HepG2 (cell line): ENCODE results near the gene TYMP. TPM values are rescaled to one million over a fixed set of nuclear protein-coding genes. Genes with fewer than 3 reads are reported as not detected.
A peak's percentile ranks its signal among the peaks of the same experiment; 100 is the strongest.

Experiments
- BCL6 ChIP-seq: IDR thresholded peaks from 2 replicates; pipeline ENCODE4 v1.6.1; 2016; ENCODE audit warnings: missing genetic modification reagents, missing compliant biosample characterization
- CREM ChIP-seq, 2 experiments: sonication (generic) in 1 of 2; formaldehyde crosslinking in 1 of 2; IDR thresholded peaks; 2 replicates each; pipeline versions ENCODE4 v1.4.0 to v1.6.1; 2016 to 2020; ENCODE audit warnings: antibody characterized with exemption in 1 of 2, mild to moderate bottlenecking in 1 of 2, missing genetic modification reagents in 1 of 2
- EP300 ChIP-seq, 3 experiments: sonication (generic) in 1 of 3; formaldehyde crosslinking in 1 of 3; IDR thresholded peaks; 2 replicates each; pipeline versions ENCODE4 v1.5.1 to v1.6.1; 2011 to 2020; ENCODE audit warnings: low read depth in 2 of 3, low read length in 2 of 3, borderline replicate concordance in 1 of 3, improper control_type of control experiment in 1 of 3, mild to moderate bottlenecking in 1 of 3, missing genetic modification reagents in 1 of 3, moderate library complexity in 1 of 3
- ERF ChIP-seq: IDR thresholded peaks from 2 replicates; pipeline ENCODE4 v1.6.1; 2018; ENCODE audit warnings: missing biosample characterization, missing genetic modification reagents
- HNRNPH1 ChIP-seq: fragments of 200-400 bp; formaldehyde crosslinking; optimal IDR thresholded peaks from 2 replicates; pipeline ENCODE3; 2017; ENCODE audit warnings: mild to moderate bottlenecking, low read depth, low read length
- MAX ChIP-seq: IDR thresholded peaks from 2 replicates; pipeline ENCODE4 v1.6.1; 2012; ENCODE audit warnings: inconsistent platforms
- MEIS2 ChIP-seq: sonication (generic); formaldehyde crosslinking; IDR thresholded peaks from 2 replicates; pipeline ENCODE4 v1.9.0; 2021; ENCODE audit warnings: mild to moderate bottlenecking, missing genetic modification reagents
- MYPOP ChIP-seq: sonication (generic); formaldehyde crosslinking; IDR thresholded peaks from 2 replicates; pipeline ENCODE4 v1.8.1; 2023; ENCODE audit warnings: mild to moderate bottlenecking, moderate library complexity, missing genetic modification reagents
- NFKBIZ ChIP-seq: IDR thresholded peaks from 2 replicates; pipeline ENCODE4 v1.6.1; 2018; ENCODE audit warnings: missing genetic modification reagents, missing compliant biosample characterization
- PHF21A ChIP-seq: sonication (generic); formaldehyde crosslinking; IDR thresholded peaks from 2 replicates; pipeline ENCODE4 v1.5.0; 2020; ENCODE audit warnings: mild to moderate bottlenecking, missing genetic modification reagents
- PPARG ChIP-seq: conservative IDR thresholded peaks from 2 replicates; pipeline ENCODE4 v1.6.1; 2016; ENCODE audit warnings: missing biosample characterization, missing genetic modification reagents
- SP5 ChIP-seq: IDR thresholded peaks from 2 replicates; pipeline ENCODE4 v1.6.1; 2016; ENCODE audit warnings: low read depth, borderline replicate concordance
- TBL1XR1 ChIP-seq: fragments of 150-350 bp; IDR thresholded peaks from 2 replicates; pipeline ENCODE4 v1.6.1; 2014; ENCODE audit warnings: borderline replicate concordance, low read length; ENCODE audit not compliant: partially characterized antibody
- TBX2 ChIP-seq: sonication (generic); formaldehyde crosslinking; IDR thresholded peaks from 2 replicates; pipeline ENCODE4 v1.5.0; 2020; ENCODE audit warnings: missing genetic modification reagents, mild to moderate bottlenecking, borderline replicate concordance
- ZBTB7B ChIP-seq: sonication (generic); formaldehyde crosslinking; IDR thresholded peaks from 2 replicates; pipeline ENCODE4 v1.4.0; 2020; ENCODE audit warnings: missing genetic modification reagents
- ZHX1 ChIP-seq: sonication (generic); formaldehyde crosslinking; IDR thresholded peaks from 2 replicates; pipeline ENCODE4 v1.8.1; 2022; ENCODE audit warnings: low read depth, mild to moderate bottlenecking, missing genetic modification reagents
- ZNF251 ChIP-seq: sonication (generic); formaldehyde crosslinking; IDR thresholded peaks from 2 replicates; pipeline ENCODE4 v1.9.0; 2021; ENCODE audit warnings: mild to moderate bottlenecking, missing genetic modification reagents
- ZNF432 ChIP-seq: sonication (generic); formaldehyde crosslinking; IDR thresholded peaks from 2 replicates; pipeline ENCODE4 v1.5.0; 2020; ENCODE audit warnings: missing genetic modification reagents, mild to moderate bottlenecking, borderline replicate concordance
- ZNF687 ChIP-seq: sonication (generic); formaldehyde crosslinking; IDR thresholded peaks from 2 replicates; pipeline ENCODE4 v1.5.1; 2020; ENCODE audit warnings: mild to moderate bottlenecking, missing genetic modification reagents, moderate library complexity
- ZSCAN25 ChIP-seq: sonication (generic); formaldehyde crosslinking; IDR thresholded peaks from 2 replicates; pipeline ENCODE4 v1.8.0; 2022; ENCODE audit warnings: mild to moderate bottlenecking, missing genetic modification reagents
- polyA plus RNA-seq, 8 experiments: library from polyadenylated mRNA; depleted of rRNA in 3 of 8; stranded (reverse) in 7 of 8; unstranded in 1 of 8; fragments of >200 nt; fragmentation: Illumina TruSeq in 4 of 8; extraction: Trizol in 4 of 8; gene quantifications; 2 replicates each; pipeline versions ENCODE4 v1.2.1 to v1.2.3, GENCODE V29; 2011 to 2016; ENCODE audit warnings: low read depth in 4 of 8, missing spikeins in 1 of 8, mixed read lengths in 1 of 8; ENCODE audit not compliant: insufficient read depth in 1 of 8
- total RNA-seq, 5 experiments: library from RNA; depleted of rRNA; stranded (reverse); fragments of >200 nt; fragmentation: Illumina TruSeq; extraction: Trizol; gene quantifications; 2 replicates each; pipeline ENCODE4 v1.2.3, GENCODE V29; 2016; ENCODE audit warnings: low read depth in 1 of 5

The TYMP gene
- total and polyA plus RNA-seq, 2 of the 13 experiments (the other 11 are each of a cell fraction or from before 2014, with no cell fraction given) = 3.9 to 4.3 TPM

- TF ChIP-seq TBX2 (CRISPR knock-in tag) = 0 out of 2 replicates have a peak, but pooled peaks have one; percentile 32
- TF ChIP-seq PHF21A (CRISPR knock-in tag) = 0 out of 2 replicates have a peak, but pooled peaks have one; percentile 61
- TF ChIP-seq MYPOP (CRISPR knock-in tag) = no peak
- peak; percentile 74 for TF ChIP-seq CREM (IDR thresholded peaks at IDR 0.05)
- TF ChIP-seq CREM (CRISPR knock-in tag; IDR thresholded peaks at IDR 0.05) = no peak
- no peak for TF ChIP-seq PPARG
- no peak for TF ChIP-seq TBL1XR1
- TF ChIP-seq MAX = peak; percentile 36; the same call in 1 of the 2 replicates
- peak; percentile 78; the same call in 1 of the 2 replicates for TF ChIP-seq ZSCAN25 (CRISPR knock-in tag)
- TF ChIP-seq HNRNPH1 = peak; percentile 16
- TF ChIP-seq EP300 (IDR thresholded peaks at IDR 0.05; ENCODE audit: low read depth in 2 of 2, low read length in 2 of 2) = peak in 1 of 2 experiments; percentile 29; a peak in 1 of 4 replicates
- no peak for TF ChIP-seq EP300 (CRISPR knock-in tag; IDR thresholded peaks at IDR 0.05; ENCODE audit: borderline replicate concordance)
- peak; percentile 36; the same call in 1 of the 2 replicates for TF ChIP-seq MEIS2 (CRISPR knock-in tag)
- TF ChIP-seq NFKBIZ (CRISPR knock-in tag) = 0 out of 2 replicates have a peak, but pooled peaks have one; percentile 29
- no peak for TF ChIP-seq ZNF432 (CRISPR knock-in tag)
- TF ChIP-seq SP5 (CRISPR knock-in tag) = 0 out of 2 replicates have a peak, but pooled peaks have one; percentile 31
- TF ChIP-seq ZHX1 (CRISPR knock-in tag) = peak; percentile 64; the same call in 1 of the 2 replicates
- no peak for TF ChIP-seq ZNF251 (CRISPR knock-in tag)
- peak; percentile 12; the same call in 1 of the 2 replicates for TF ChIP-seq ERF (CRISPR knock-in tag)
- TF ChIP-seq ZNF687 = peak; percentile 70; the same call in 1 of the 2 replicates
- peak; percentile 5; the same call in 1 of the 2 replicates for TF ChIP-seq BCL6 (CRISPR knock-in tag)
- 0 out of 2 replicates have a peak, but pooled peaks have one; percentile 61 for TF ChIP-seq ZBTB7B
These were observed 38.8 kb upstream of the TYMP start (continued) for GRCh38 chr22:50568626-50569025.
